B cell (primary cell): ENCODE measurements around the gene KRT82. TPM values are rescaled to one million over a fixed set of nuclear protein-coding genes. Genes with fewer than 3 reads are reported as not detected.

Experiments
- ATAC-seq: fragments of 200-7000 bp; cut with Tn5 transposase; one replicate; pipeline ENCODE4 v1.10.0; 2021; ENCODE audit warnings: low read depth, mild to moderate bottlenecking, moderate number of reproducible peaks, moderate library complexity
- CTCF ChIA-PET: fragments of 350-600 bp; sonication (Branson Sonifier 250); formaldehyde crosslinking; loops from one replicate; lab custom pipeline; 2021; ENCODE audit warnings: antibody characterized with exemption, inconsistent platforms; lab: Charles Lee
- POLR2A ChIA-PET: fragments of 350-600 bp; sonication (Branson Sonifier 250); formaldehyde crosslinking; loops from one replicate; lab custom pipeline; 2021; ENCODE audit warnings: antibody characterized with exemption; lab: Charles Lee
- DNase-seq: peaks from one replicate; pipeline ENCODE4 v3.0.0; 2013
- H2AFZ ChIP-seq: 2 replicates; pipeline ENCODE4 v1.6.1; 2012; ENCODE audit warnings: mild to moderate bottlenecking, low read depth, low read length; ENCODE audit not compliant: insufficient read depth, poor library complexity, severe bottlenecking
- H3K27ac ChIP-seq, 2 donors: 1 replicate in 1 of 2; 2 replicates in 1 of 2; pipeline ENCODE4 v1.5.1; 2012 to 2013; ENCODE audit warnings: low read length in 2 of 2, mild to moderate bottlenecking in 2 of 2, moderate library complexity in 1 of 2
- H3K27me3 ChIP-seq, 4 experiments: fragments of 200-600 bp in 1 of 4; sonication (generic) in 1 of 4; replicated peaks in 1 of 4; 1 replicate in 2 of 4; 2 replicates in 2 of 4; pipeline versions ENCODE4 v1.6.1 to v1.7.0; 2013 to 2016; ENCODE audit warnings: low read length in 3 of 4, mild to moderate bottlenecking in 2 of 4, mixed read lengths in 1 of 4, moderate library complexity in 1 of 4; ENCODE audit not compliant: insufficient read depth in 4 of 4, control insufficient read depth in 3 of 4; ENCODE audit errors: control extremely low read depth in 1 of 4
- H3K36me3 ChIP-seq, 2 experiments: replicated peaks in 1 of 2; 1 replicate in 1 of 2; 2 replicates in 1 of 2; pipeline versions ENCODE4 v1.6.1 to v1.7.1; 2013; ENCODE audit warnings: low read length in 1 of 2; ENCODE audit not compliant: insufficient read depth in 2 of 2, control insufficient read depth in 1 of 2; ENCODE audit errors: control extremely low read depth in 1 of 2, extremely low read depth in 1 of 2
- H3K4me1 ChIP-seq, 2 donors: fragments of 200-600 bp in 1 of 2; sonication (generic) in 1 of 2; 1 replicate in 1 of 2; 2 replicates in 1 of 2; pipeline versions ENCODE4 v1.5.1 to v1.6.1; 2013 to 2017; ENCODE audit warnings: low read length in 2 of 2; ENCODE audit not compliant: control insufficient read depth in 2 of 2, insufficient read depth in 2 of 2
- H3K4me2 ChIP-seq: replicated peaks from 2 replicates; pipeline ENCODE3; 2012; ENCODE audit warnings: mild to moderate bottlenecking, low read depth, low read length; ENCODE audit not compliant: poor library complexity, severe bottlenecking
- H3K4me3 ChIP-seq, 5 experiments: fragments of 200-600 bp in 1 of 5; sonication (generic) in 1 of 5; 1 replicate in 3 of 5; 2 replicates in 2 of 5; pipeline versions ENCODE4 v1.5.1 to v1.7.0; 2011 to 2016; ENCODE audit warnings: low read length in 4 of 5, mild to moderate bottlenecking in 4 of 5, low read depth in 2 of 5, control low read depth in 1 of 5, moderate library complexity in 1 of 5; ENCODE audit not compliant: insufficient read depth in 1 of 5; ENCODE audit errors: control extremely low read depth in 1 of 5, extremely low read depth in 1 of 5
- H3K79me2 ChIP-seq: fragments of 200-600 bp; sonication (generic); one replicate; pipeline ENCODE4 v1.6.0; 2016; ENCODE audit warnings: low read length; ENCODE audit not compliant: control insufficient read depth, insufficient read depth
- H3K9ac ChIP-seq: fragments of 200-600 bp; sonication (generic); 2 replicates; pipeline ENCODE4 v1.6.1; 2017; ENCODE audit warnings: mild to moderate bottlenecking, low read length, moderate library complexity
- H3K9me3 ChIP-seq, 3 donors: one replicate each; pipeline versions ENCODE4 v1.6.1 to v1.7.1; 2013; ENCODE audit warnings: low read length in 2 of 3; ENCODE audit not compliant: control insufficient read depth in 2 of 3, insufficient read depth in 1 of 3; ENCODE audit errors: control extremely low read depth in 1 of 3
- H4K20me1 ChIP-seq: 2 replicates; pipeline ENCODE4 v1.6.0; 2012; ENCODE audit warnings: mild to moderate bottlenecking, low read length; ENCODE audit not compliant: insufficient read depth, control insufficient read depth, poor library complexity, severe bottlenecking
- H3K27ac Mint-ChIP-seq: one replicate; pipeline ENCODE4 v1.8.0; 2021; ENCODE audit warnings: mixed read lengths
- H3K27me3 Mint-ChIP-seq: one replicate; pipeline ENCODE4 v1.8.0; 2021; ENCODE audit warnings: mixed read lengths
- H3K4me1 Mint-ChIP-seq: one replicate; pipeline ENCODE4 v1.8.0; 2021; ENCODE audit warnings: mixed read lengths
- H3K4me3 Mint-ChIP-seq: one replicate; pipeline ENCODE4 v1.8.0; 2021; ENCODE audit warnings: mixed read lengths
- H3K9me3 Mint-ChIP-seq: one replicate; pipeline ENCODE4 v1.8.0; 2022; ENCODE audit warnings: mixed read lengths; ENCODE audit not compliant: insufficient read depth
- EZH2 ChIP-seq: IDR thresholded peaks from 2 replicates; pipeline ENCODE4 v1.6.1; 2012; ENCODE audit warnings: borderline replicate concordance, low read depth, mild to moderate bottlenecking, moderate library complexity, low read length; ENCODE audit not compliant: insufficient read depth, poor library complexity, severe bottlenecking
- WGBS: methylation state at CpG from one replicate; pipeline ENCODE4 v1.1.5; 2013; ENCODE audit warnings: missing lambda C conversion rate; ENCODE audit not compliant: insufficient coverage; 5-methylcytosine and 5-hydroxymethylcytosine counted together
- intact Hi-C: fragments of 100-400 bp; cut with micrococcal nuclease; formaldehyde crosslinking; loops from one replicate; pipeline ENCODE4 v1.10.0; 2022
- polyA plus RNA-seq: library from polyadenylated mRNA; depleted of rRNA; stranded (reverse); fragments of >200 nt; gene quantifications from 2 replicates; pipeline ENCODE4 v1.2.3, GENCODE V29; 2012
- total RNA-seq, 2 donors: library from RNA; stranded (reverse); fragments of 120-200 nt in 1 of 2; gene quantifications; 1 replicate in 1 of 2; 2 replicates in 1 of 2; pipeline versions ENCODE4 v1.2.3 to v1.2.4, GENCODE V29; 2013 to 2022
- TF ChIP-seq, protein P1 (sequence below): fragments of 200-600 bp; IDR thresholded peaks from one replicate; pipeline ENCODE4 v1.8.0; 2022; ENCODE audit warnings: antibody characterized with exemption, mild to moderate bottlenecking

Gene KRT82
- total and polyA plus RNA-seq, 2 donors (not counting 1 experiment from before 2014, with no cell fraction given): not detected

DNA sequence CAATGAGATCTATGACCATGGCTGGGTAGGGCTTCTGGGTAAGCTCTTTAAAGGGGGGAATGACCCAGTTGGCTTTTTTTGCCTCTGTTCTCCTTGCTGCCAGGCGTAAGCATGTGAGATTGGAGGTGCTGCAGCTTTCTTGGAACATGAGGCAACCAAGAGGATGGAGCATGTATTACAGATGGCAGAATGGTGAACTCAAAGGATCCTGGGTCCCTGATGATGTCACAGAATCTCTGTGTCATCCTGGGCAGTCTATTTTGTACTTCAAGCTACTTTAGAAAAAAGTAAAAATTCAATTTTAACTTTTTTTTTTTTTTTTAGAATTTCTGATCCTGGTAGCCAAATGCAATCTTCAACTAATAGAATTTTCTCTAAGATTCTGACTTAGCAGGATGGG, 8.0 kb downstream of the KRT82 start:
- no peak overlapping the region for H2AFZ ChIP-seq
- intact Hi-C loops: no loop called here
- H3K36me3 ChIP-seq: no peaks in the 10 kb centered on the region
- H3K4me3 ChIP-seq: no peak overlapping the region
- no peak overlapping the region for H3K27ac ChIP-seq
- ChIA-PET CTCF (interaction anchor here (0.7 kb wide), 1 partner anchor 37 kb away, joined by 3 read pairs; no protein-coding TSS in a partner anchor), POLR2A (interaction anchor here (0.5 kb wide), 1 partner anchor 1220 kb away, joined by 11 read pairs; no protein-coding TSS in a partner anchor)
- DNase-seq: no peak
- H3K4me1 Mint-ChIP-seq: no peaks in the 10 kb centered on the region
- H3K4me2 ChIP-seq: no peak overlapping the region
- no peaks in the 10 kb centered on the region for H3K79me2 ChIP-seq
- no peak overlapping the region for H3K27ac Mint-ChIP-seq
- no peaks in the 10 kb centered on the region for H4K20me1 ChIP-seq
- peaks cover 0 to 3% (median 0%) of the 10 kb centered on the region in 4 experiments for H3K27me3 ChIP-seq
- WGBS: 57% methylated on average over 1 of the region's 1 CpG
- no peaks in the 10 kb centered on the region for H3K4me1 ChIP-seq
- peaks cover 9% of the 10 kb centered on the region for H3K27me3 Mint-ChIP-seq
- no peaks in the 10 kb centered on the region for H3K9me3 Mint-ChIP-seq
- no peak overlapping the region for H3K9ac ChIP-seq
- no peak overlapping the region for H3K4me3 Mint-ChIP-seq
- no peaks in the 10 kb centered on the region for H3K9me3 ChIP-seq
- ATAC-seq: no peak
- TF ChIP-seq EZH2: no peak
- TF ChIP-seq, protein P1, sequence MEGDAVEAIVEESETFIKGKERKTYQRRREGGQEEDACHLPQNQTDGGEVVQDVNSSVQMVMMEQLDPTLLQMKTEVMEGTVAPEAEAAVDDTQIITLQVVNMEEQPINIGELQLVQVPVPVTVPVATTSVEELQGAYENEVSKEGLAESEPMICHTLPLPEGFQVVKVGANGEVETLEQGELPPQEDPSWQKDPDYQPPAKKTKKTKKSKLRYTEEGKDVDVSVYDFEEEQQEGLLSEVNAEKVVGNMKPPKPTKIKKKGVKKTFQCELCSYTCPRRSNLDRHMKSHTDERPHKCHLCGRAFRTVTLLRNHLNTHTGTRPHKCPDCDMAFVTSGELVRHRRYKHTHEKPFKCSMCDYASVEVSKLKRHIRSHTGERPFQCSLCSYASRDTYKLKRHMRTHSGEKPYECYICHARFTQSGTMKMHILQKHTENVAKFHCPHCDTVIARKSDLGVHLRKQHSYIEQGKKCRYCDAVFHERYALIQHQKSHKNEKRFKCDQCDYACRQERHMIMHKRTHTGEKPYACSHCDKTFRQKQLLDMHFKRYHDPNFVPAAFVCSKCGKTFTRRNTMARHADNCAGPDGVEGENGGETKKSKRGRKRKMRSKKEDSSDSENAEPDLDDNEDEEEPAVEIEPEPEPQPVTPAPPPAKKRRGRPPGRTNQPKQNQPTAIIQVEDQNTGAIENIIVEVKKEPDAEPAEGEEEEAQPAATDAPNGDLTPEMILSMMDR: no peak

DNA sequence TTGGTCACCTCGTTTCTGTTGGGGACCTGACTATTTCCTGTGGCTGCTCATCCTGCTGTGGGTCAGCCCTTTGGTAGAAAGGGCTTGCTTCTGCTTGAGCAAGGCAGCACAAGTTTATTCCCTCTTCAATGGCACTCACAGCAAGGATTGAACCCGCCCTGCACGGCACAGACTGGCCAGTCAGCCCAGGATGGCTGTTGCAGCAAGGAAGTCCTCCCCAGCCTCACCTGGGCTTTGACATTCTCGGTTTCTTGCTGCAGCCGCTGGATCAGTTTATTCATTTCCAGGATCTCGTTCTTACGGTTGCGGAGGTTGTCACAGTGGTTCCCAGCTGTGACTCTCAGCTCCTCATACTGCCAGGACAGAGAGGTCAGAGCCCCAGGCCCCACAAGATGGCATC, 9.5 kb downstream of the KRT82 start:
- H3K9me3 Mint-ChIP-seq: no peaks in the 10 kb centered on the region
- intact Hi-C loops: no loop called here
- H3K9me3 ChIP-seq: no peaks in the 10 kb centered on the region
- H3K27me3 ChIP-seq: peaks cover 0 to 3% (median 0%) of the 10 kb centered on the region in 4 experiments
- ChIA-PET CTCF (no interaction called here), POLR2A (no interaction called here)
- H2AFZ ChIP-seq: no peak overlapping the region
- H3K4me3 Mint-ChIP-seq: no peak overlapping the region
- no peaks in the 10 kb centered on the region for H3K36me3 ChIP-seq
- no peak for DNase-seq
- H3K4me2 ChIP-seq: no peak overlapping the region
- H3K4me1 ChIP-seq: no peaks in the 10 kb centered on the region
- ATAC-seq: no peak
- H3K27me3 Mint-ChIP-seq: peaks cover 7% of the 10 kb centered on the region
- TF ChIP-seq, protein P1: no peak
- TF ChIP-seq EZH2: no peak
- no peak overlapping the region for H3K9ac ChIP-seq
- no peak overlapping the region for H3K27ac Mint-ChIP-seq
- no peak overlapping the region for H3K27ac ChIP-seq
- H3K4me1 Mint-ChIP-seq: no peaks in the 10 kb centered on the region
- H3K4me3 ChIP-seq: no peak overlapping the region
- H4K20me1 ChIP-seq: no peaks in the 10 kb centered on the region
- WGBS: 87% methylated on average over 8 of the region's 8 CpGs
- H3K79me2 ChIP-seq: no peaks in the 10 kb centered on the region
